IPS-11a (cell line): ENCODE data around the gene MAJIN.
A peak's percentile ranks its signal among the peaks of the same experiment; 100 is the strongest.

Experiments
- H3K4me3 ChIP-seq: one replicate; pipeline ENCODE4 v1.5.1; 2013; ENCODE audit warnings: low read depth, low read length, control low read depth

MAJIN gene

DNA sequence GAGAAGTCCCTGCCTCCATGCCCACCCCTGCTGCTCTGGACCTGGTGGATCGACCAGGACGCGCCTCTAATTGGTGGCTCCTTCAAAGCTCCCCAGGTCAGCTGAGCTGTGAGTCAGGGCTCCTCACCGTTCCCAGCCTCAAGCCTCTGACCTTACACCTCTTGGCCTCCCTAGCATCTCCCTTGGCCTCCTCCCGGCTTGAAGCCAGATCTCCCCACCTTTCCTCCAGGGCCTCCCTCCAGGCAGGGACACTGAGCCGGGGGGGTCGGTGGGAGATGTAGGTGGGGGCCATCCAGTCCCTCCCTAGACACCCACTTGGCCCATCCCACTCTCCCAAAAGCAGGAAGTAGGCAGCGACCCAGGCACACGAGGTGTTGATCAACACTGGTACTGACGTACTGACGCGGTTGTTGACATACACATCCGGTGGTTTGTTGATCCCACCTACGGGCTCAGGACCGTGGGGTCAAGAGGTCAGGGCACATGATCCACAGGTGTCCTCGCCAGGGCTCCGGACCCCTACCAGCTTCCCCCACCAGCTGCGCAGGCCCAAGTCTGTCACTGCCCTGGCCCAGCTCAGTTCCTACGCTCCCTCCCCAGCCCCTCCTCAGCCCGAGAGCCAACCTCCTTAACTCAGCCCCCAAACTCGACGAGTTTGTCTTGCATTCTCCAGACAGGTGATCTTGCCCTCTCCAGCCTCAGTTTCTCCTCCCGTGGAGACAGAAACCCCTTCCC, 55.7 kb downstream of the MAJIN start:
- peak overlapping the region; percentile 84 for H3K4me3 ChIP-seq

DNA sequence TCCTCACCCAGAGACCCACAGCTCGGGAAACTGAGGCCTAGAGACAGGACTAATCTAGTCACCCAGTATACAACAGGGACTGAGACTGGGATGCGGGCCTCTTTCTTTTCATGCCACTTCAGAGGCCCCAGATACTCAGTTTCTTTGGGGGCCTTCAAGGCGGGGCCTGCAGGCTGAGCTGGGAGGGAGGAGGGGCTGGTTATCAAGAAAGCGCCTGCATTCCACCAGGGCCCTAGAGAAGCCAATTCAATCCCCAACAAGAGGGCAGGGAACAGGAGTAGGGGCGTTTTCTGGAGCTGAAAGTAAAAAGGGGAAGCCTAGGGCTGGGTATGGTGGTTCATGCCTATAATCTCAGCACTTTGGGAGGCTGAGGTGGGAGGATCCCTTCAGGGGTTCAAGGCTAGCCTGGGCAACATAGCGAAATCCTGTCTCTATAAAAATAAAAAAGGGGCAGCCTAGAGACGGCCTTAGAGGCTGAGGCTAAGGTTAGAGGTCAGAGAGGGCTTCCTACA, 56.5 kb downstream of the MAJIN start:
- no peak overlapping the region for H3K4me3 ChIP-seq

GRCh38 chr11:64914123-64914522, 57.8 kb downstream of the MAJIN start:
- H3K4me3 ChIP-seq: no peak overlapping the region

GRCh38 chr11:64913171-64913727, 58.7 kb downstream of the MAJIN start:
- no peak overlapping the region for H3K4me3 ChIP-seq

GRCh38 chr11:64911689-64912088, 60.2 kb downstream of the MAJIN start:
- H3K4me3 ChIP-seq: no peak overlapping the region

DNA sequence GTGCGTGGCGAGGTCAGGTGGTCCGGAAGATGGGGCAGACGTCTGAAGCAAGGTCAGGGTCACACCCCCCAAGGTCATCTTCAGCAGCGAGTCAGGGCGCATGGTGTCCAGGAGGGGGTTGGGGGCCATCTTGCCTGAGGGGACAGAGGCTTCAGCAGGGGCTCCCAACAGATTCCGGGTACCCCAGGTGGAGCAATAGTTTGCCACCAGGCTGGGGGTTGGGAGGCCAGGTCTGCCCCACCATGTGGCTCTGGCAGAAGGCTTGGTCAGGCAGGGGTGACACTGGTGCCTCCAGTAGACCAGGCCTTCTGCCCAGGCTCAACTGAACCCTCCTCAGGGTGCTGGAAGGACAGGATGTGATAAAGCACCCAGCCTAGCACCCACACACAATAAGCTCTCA, 60.8 kb downstream of the MAJIN start:
- H3K4me3 ChIP-seq: no peak overlapping the region

DNA sequence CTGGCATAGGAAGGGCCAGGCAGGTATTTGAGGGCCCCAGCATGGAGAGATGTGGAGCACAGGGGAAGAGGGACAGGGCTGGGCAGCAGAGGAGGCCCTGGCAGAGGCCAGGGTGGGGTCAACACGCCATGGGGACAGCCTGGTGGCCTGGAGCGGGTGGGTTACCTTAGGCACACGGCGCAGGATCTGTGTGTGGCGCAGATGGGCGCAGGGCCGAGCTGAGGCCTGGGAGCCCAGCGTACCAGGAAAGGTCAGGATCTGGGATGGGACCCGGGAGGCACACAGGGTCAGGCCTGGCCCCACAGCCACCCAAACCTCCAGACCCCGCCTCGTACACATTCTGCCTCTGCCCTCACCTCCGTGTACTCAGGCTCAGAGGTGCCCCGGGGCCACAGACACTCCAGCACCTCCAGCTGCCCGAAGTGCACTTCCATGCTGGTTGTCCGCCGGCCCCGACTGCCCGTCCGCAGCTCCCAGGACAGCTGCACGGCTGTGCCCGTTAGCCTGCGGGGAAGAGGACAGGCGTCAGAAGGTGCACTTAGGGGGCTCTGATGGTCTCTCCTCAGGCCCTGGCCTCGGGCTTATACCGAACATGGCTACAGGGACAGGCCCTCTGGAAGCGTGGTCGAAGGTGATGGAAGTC, 61.3 kb downstream of the MAJIN start:
- H3K4me3 ChIP-seq: no peak overlapping the region

- no peak overlapping the region for H3K4me3 ChIP-seq
Observed at GRCh38 chr11:64909653-64910343, 62.1 kb downstream of the MAJIN start.

GRCh38 chr11:64908766-64909165, 63.1 kb downstream of the MAJIN start:
- no peak overlapping the region for H3K4me3 ChIP-seq

DNA sequence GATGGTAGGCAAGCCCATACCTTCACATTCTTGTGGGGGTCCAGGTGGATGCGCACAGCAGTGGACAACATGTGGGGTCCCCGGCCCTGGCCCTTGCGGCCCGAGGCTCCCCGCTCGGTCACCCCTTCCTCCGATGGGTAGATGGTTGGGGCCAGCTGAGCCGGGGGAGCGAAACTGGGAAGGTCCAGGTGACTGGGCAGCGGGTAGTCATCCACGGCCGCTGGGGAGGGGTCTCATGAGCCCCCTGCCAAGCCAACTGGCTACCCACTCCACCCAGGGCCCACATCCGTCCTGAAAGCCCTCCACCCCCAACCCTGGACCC, 65.6 kb downstream of the MAJIN start:
- H3K4me3 ChIP-seq: no peak overlapping the region

DNA sequence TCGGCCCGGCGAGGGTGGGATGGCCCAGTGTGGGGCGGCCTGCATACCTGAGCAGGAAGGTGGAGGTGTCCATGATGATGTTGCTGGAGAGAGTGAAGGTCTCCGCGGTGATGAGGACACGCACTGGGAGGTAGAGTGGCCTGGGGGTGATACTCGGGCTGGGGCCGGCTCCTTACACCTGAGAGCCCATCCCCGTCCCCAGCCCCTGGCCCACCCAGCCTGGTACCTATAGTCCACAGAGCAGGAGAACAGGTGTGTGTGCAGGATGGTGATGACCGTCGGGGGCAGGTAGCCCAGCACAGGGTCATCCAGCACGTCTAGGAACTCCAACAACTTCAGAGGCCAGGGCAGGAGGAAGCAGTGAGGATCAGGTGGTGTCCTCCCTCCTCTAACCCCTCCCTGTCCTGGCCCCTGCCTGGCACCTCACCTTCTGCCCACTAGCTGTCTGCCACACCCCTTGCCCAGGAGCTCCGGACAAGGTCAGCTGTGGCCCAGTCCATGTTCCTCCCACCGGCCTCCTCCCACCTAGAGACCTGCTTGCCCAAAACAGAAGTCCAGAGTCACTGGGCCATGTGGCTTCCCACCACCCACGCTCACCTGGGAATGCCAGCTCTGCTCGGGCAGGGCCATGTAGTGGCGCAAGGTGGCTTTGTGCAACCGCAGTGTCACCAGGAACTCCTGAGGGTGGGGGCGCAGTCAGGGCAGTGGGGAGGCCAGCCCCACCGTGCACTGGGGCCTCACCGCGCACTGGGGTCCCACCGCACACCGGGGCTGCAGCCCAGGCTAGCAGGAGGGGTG, 66.2 kb downstream of the MAJIN start:
- no peak overlapping the region for H3K4me3 ChIP-seq

DNA sequence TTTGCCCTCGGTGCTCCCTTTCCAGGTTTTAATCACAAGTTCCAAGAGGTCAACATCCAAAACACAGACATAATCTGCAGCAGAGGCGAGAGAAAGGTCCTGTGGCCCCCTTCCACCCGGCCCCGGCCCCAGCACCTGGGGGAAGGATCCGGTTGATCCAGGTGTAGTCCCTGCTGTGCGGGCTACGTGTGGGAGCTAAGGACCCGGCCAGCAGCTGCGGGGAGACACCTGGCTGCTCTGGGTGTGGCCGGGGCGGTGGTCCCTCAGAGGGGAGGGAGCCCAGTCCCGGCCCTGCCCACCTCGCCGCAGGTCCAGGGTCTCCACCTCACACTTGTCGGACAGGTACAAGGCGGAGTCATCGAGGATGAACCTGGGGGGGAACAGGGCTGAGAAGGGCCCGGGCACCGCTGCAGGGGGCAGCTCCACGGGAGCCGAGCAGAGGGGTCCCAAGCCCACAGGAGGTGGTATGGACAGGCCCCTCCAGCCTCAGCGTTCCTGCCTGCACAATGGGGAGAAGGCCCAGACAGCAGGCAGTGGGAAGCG, 68.5 kb downstream of the MAJIN start:
- no peak overlapping the region for H3K4me3 ChIP-seq

DNA sequence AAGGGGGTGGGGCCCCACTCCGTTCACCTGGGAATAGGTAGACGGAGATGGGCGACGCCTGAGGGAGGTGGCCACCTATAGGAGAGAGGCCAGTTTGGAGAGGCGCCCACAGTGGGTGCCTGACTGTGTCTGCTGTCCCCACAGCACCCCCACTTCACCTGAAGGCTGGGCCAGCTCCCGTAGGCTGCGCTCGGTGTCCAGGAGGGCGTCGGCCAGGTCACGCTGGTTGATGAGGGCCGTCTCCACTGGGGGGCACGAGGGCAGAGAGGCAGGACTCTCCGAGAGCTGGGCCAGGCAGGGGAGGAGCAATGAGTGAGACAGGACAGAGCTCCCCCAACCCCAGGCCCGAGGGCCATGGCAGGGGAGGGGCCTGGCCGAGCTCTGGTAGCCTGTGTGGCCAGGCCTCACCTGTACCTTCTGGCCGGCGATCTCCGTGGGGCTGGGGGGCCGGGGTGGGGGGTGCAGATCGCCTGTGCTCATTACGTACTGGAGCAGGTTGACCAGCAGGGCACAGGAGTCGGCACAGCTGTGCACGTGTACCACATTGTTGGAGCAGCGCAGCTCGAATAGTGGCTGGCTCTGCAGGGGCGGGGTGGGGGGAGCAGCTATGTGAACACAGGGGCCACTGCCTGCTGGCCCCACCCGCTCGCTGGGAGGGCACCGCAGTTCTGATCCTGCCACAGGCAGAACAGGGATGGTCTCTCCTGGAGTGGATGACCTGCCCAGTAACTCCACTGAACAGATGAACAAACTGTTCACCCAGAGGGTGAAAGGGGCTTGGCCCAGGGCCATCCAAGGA, 69.6 kb downstream of the MAJIN start:
- no peak overlapping the region for H3K4me3 ChIP-seq

- no peak overlapping the region for H3K4me3 ChIP-seq
Observed at GRCh38 chr11:64900774-64901173, 71.1 kb downstream of the MAJIN start.

GRCh38 chr11:64900263-64900678, 71.6 kb downstream of the MAJIN start:
- no peak overlapping the region for H3K4me3 ChIP-seq

DNA sequence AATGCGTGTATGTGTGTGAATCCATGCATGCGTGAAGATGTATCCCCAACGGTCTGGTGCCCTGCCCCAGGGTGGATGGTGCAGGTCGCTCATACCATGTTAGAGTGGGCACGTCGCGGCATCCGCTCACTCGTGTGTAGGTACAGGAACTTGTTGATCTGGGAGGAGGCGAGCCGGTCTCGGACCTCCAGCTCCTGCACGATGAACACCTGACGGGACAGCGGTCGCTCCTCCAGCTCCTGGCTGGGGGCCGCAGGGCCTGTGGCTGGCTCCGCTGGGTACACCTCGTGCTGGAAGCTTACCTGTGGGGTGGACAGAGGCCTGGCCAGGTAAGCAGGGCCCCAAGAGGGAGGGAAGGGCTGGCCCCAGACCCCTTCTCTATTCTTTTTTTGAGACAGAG, 73.4 kb downstream of the MAJIN start:
- no peak overlapping the region for H3K4me3 ChIP-seq

- no peak overlapping the region for H3K4me3 ChIP-seq
Observed at GRCh38 chr11:64898076-64898445, 73.8 kb downstream of the MAJIN start.

DNA sequence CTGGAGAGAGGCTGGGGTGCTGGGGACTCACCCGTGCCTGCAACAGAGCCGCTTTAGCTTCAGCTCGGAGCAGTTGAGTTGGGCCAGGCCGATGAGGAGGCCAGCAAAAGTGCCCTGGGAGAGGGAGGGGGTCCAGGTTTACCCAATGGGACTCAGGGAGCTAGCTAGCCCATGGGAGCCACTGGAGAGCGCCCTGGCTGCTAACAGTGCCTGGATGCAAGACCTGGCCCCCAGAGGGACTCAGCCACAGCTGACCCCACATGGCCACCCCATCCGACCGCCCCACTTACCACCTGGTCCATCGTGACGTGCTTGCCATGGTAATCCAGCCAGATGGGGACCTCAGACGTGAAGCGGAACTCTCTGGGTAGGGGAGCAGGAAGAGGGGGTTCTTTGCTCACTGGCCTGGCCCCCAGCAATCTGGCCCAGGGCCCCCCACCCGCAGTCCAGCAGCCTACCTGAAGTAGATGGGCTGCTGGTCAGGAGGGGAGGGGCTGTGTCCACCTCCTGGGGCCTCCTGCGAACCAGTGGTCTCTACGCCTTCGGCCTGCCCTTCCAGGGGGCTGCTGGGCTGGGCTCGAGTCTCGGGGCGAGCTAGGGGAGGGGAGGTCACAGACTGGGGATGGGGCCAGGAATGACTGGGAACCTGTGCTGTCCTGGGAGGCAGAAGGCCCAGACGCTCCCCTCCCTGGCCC, 74.4 kb downstream of the MAJIN start:
- H3K4me3 ChIP-seq: no peak overlapping the region

- no peak overlapping the region for H3K4me3 ChIP-seq
Observed at GRCh38 chr11:64896448-64897022, 75.4 kb downstream of the MAJIN start.
